ENCODE results near the gene NRAP.

NRAP gene

GRCh38 chr10:113605268-113605978, 58.4 kb downstream of the NRAP start:
- no peak for DNase-seq (ENCODE audit: low read depth)

GRCh38 chr10:113604572-113604971, 59.3 kb downstream of the NRAP start:
- DNase-seq (ENCODE audit: low read depth): no peak

GRCh38 chr10:113603057-113603777, 60.6 kb downstream of the NRAP start:
- DNase-seq (ENCODE audit: low read depth): no peak

- DNase-seq (ENCODE audit: low read depth): no peak
Measured at GRCh38 chr10:113600569-113600968, 63.3 kb downstream of the NRAP start.

- no peak for DNase-seq (ENCODE audit: low read depth)
Measured at GRCh38 chr10:113594652-113595051, 69.2 kb downstream of the NRAP start.

GRCh38 chr10:113592380-113592779, 71.5 kb downstream of the NRAP start:
- no peak for DNase-seq (ENCODE audit: low read depth)

GRCh38 chr10:113590581-113590980, 73.3 kb downstream of the NRAP start:
- DNase-seq (ENCODE audit: low read depth): no peak

- DNase-seq (ENCODE audit: low read depth): no peak
Measured at GRCh38 chr10:113589201-113589770, 74.6 kb downstream of the NRAP start.

- DNase-seq (ENCODE audit: low read depth): no peak
Measured at GRCh38 chr10:113585949-113586348, 77.9 kb downstream of the NRAP start.

- DNase-seq (ENCODE audit: low read depth): no peak
Measured at GRCh38 chr10:113583571-113583970, 80.3 kb downstream of the NRAP start.

- no peak for DNase-seq (ENCODE audit: low read depth)
Measured at GRCh38 chr10:113581092-113581491, 82.7 kb downstream of the NRAP start.

GRCh38 chr10:113578773-113579172, 85.1 kb downstream of the NRAP start:
- DNase-seq (ENCODE audit: low read depth): no peak

GRCh38 chr10:113576852-113577251, 87.0 kb downstream of the NRAP start:
- DNase-seq (ENCODE audit: low read depth): no peak

- no peak for DNase-seq (ENCODE audit: low read depth)
Measured at GRCh38 chr10:113573368-113573767, 90.5 kb downstream of the NRAP start.

- no peak for DNase-seq (ENCODE audit: low read depth)
Measured at GRCh38 chr10:113572520-113573290, 91.1 kb downstream of the NRAP start.

GRCh38 chr10:113569576-113569975, 94.3 kb downstream of the NRAP start:
- no peak for DNase-seq (ENCODE audit: low read depth)

- no peak for DNase-seq (ENCODE audit: low read depth)
Measured at GRCh38 chr10:113566888-113567287, 97.0 kb downstream of the NRAP start.

GRCh38 chr10:113565364-113565763, 98.5 kb downstream of the NRAP start:
- DNase-seq (ENCODE audit: low read depth): no peak

GRCh38 chr10:113563306-113564088, 100.3 kb downstream of the NRAP start:
- DNase-seq (ENCODE audit: low read depth): peak; percentile 36

- DNase-seq (ENCODE audit: low read depth): no peak
Measured at GRCh38 chr10:113562704-113563103, 101.1 kb downstream of the NRAP start.

- no peak for DNase-seq (ENCODE audit: low read depth)
Measured at GRCh38 chr10:113562069-113562468, 101.8 kb downstream of the NRAP start.

GRCh38 chr10:113561214-113561613, 102.6 kb downstream of the NRAP start:
- no peak for DNase-seq (ENCODE audit: low read depth)

Data from stimulated activated CD4-positive, alpha-beta T cell treated with anti-CD3 and anti-CD28 coated beads, Interleukin-2, amount 100 ng/mL, for 4 hours (primary cell).